T-cell (primary cell): ENCODE data around the gene IRX4. TPM values are rescaled to one million over a fixed set of nuclear protein-coding genes. Genes with fewer than 3 reads are reported as not detected.

Experiments used
- ATAC-seq, 4 experiments: fragments of 200-7000 bp in 3 of 4; fragments of 150-1000 bp in 1 of 4; cut with Tn5 transposase; replicated peaks in 1 of 4; 1 replicate in 3 of 4; 2 replicates in 1 of 4; pipeline ENCODE4 v1.10.0; 2021; ENCODE audit warnings: moderate library complexity in 3 of 4, mild to moderate bottlenecking in 2 of 4, moderate number of reproducible peaks in 1 of 4
- CTCF ChIA-PET, 2 donors: fragments of 300-600 bp; sonication (Branson Sonifier 250); formaldehyde crosslinking; loops; one replicate each; lab custom pipeline; 2022; ENCODE audit warnings: antibody characterized with exemption in 2 of 2; lab: Charles Lee
- POLR2A ChIA-PET, 2 donors: fragments of 300-600 bp; sonication (Branson Sonifier 250); formaldehyde crosslinking; loops; one replicate each; lab custom pipeline; 2022; ENCODE audit warnings: antibody characterized with exemption in 2 of 2; lab: Charles Lee
- DNase-seq, 35 experiments: peaks; one replicate each; pipeline versions ENCODE4 v3.0.0 to v3.0.0-alpha.2; 2013 to 2023
- H3K27ac ChIP-seq: one replicate; pipeline ENCODE4 v1.5.1; 2013; ENCODE audit warnings: low read length
- H3K27me3 ChIP-seq, 2 experiments: replicated peaks in 1 of 2; 1 replicate in 1 of 2; 2 replicates in 1 of 2; pipeline versions ENCODE4 v1.6.1 to v1.7.0; 2013; ENCODE audit warnings: low read length in 1 of 2, mixed read lengths in 1 of 2; ENCODE audit not compliant: control insufficient read depth in 2 of 2, insufficient read depth in 2 of 2; ENCODE audit errors: extremely low read depth in 1 of 2
- H3K36me3 ChIP-seq, 2 donors: 1 replicate in 1 of 2; 2 replicates in 1 of 2; pipeline versions ENCODE4 v1.6.1 to v1.7.0; 2013; ENCODE audit warnings: low read length in 1 of 2; ENCODE audit not compliant: control insufficient read depth in 2 of 2, insufficient read depth in 1 of 2; ENCODE audit errors: extremely low read depth in 1 of 2
- H3K4me1 ChIP-seq, 2 experiments: 1 replicate in 1 of 2; 2 replicates in 1 of 2; pipeline versions ENCODE4 v1.6.1 to v1.7.0; 2013; ENCODE audit warnings: low read length in 2 of 2, mixed read lengths in 1 of 2; ENCODE audit not compliant: insufficient read depth in 2 of 2, control insufficient read depth in 1 of 2; ENCODE audit errors: extremely low read depth in 1 of 2
- H3K4me3 ChIP-seq, 2 donors: 1 replicate in 1 of 2; 2 replicates in 1 of 2; pipeline versions ENCODE4 v1.5.1 to v1.7.0; 2013; ENCODE audit warnings: mild to moderate bottlenecking in 2 of 2, low read length in 1 of 2, moderate library complexity in 1 of 2; ENCODE audit not compliant: control insufficient read depth in 1 of 2; ENCODE audit errors: extremely low read depth in 1 of 2
- H3K9me3 ChIP-seq: 2 replicates; pipeline ENCODE4 v1.7.0; 2013
- H3K27ac Mint-ChIP-seq, 2 donors: one replicate each; pipeline ENCODE4 v1.8.0; 2020 to 2021; ENCODE audit warnings: mild to moderate bottlenecking in 2 of 2, mixed read lengths in 2 of 2
- H3K27me3 Mint-ChIP-seq, 2 donors: one replicate each; pipeline ENCODE4 v1.8.0; 2021 to 2022; ENCODE audit warnings: mixed read lengths in 2 of 2
- H3K36me3 Mint-ChIP-seq: one replicate; pipeline ENCODE4 v1.8.0; 2021; ENCODE audit warnings: mixed read lengths
- H3K4me1 Mint-ChIP-seq, 3 donors: one replicate each; pipeline ENCODE4 v1.8.0; 2020 to 2022; ENCODE audit warnings: mixed read lengths in 3 of 3, mild to moderate bottlenecking in 1 of 3
- H3K4me3 Mint-ChIP-seq, 3 donors: one replicate each; pipeline ENCODE4 v1.8.0; 2020 to 2022; ENCODE audit warnings: mild to moderate bottlenecking in 3 of 3, mixed read lengths in 3 of 3, moderate library complexity in 3 of 3
- H3K9me3 Mint-ChIP-seq, 3 donors: one replicate each; pipeline ENCODE4 v1.8.0; 2020 to 2022; ENCODE audit warnings: mixed read lengths in 3 of 3
- WGBS: methylation state at CpG from one replicate; pipeline ENCODE4 v1.1.5; 2013; ENCODE audit warnings: missing lambda C conversion rate; ENCODE audit not compliant: insufficient coverage; 5-methylcytosine and 5-hydroxymethylcytosine counted together
- total RNA-seq, 35 experiments: library from RNA in 6 of 35; stranded (reverse) in 6 of 35; fragments of 120-200 nt in 1 of 35; gene quantifications; one replicate each; pipeline versions ENCODE4 v1.2.1 to v1.2.4 and lab custom pipeline; 2013 to 2026

Gene IRX4
- total RNA-seq, 5 donors from 2014 or later (not counting 1 experiment from before 2014, with no cell fraction given): not detected

DNA sequence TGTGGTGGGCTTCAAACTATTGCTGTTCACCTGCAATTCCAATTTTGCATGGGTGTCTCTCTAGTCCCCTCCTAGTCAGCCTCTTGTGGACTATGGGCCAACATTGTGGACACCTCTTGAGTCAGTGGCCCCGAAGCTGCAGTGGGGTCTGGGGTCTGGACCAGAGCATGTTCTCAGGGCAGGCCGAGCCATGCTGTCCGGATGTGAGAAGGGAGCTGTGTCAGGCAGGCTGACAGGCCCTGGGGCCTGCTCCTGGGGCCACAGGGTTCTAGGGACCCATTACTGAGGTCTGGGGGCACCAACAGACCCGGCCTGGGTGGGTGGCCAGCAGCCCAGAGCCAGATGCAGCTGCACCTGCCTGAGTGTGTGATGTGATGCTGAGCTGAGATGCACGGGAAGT, 16.5 kb upstream of the IRX4 start:
- no peaks in the 10 kb centered on the region for H3K9me3 ChIP-seq
- 64% methylated on average over 5 of the region's 5 CpGs for WGBS
- no peak overlapping the region for H3K4me3 ChIP-seq
- no peak overlapping the region for H3K4me3 Mint-ChIP-seq
- H3K4me1 ChIP-seq: no peaks in the 10 kb centered on the region
- peaks cover 0 to 56% of the 10 kb centered on the region in 2 experiments for H3K27me3 ChIP-seq
- H3K4me1 Mint-ChIP-seq: no peaks in the 10 kb centered on the region
- no peaks in the 10 kb centered on the region for H3K36me3 Mint-ChIP-seq
- no peak overlapping the region for H3K27ac ChIP-seq
- ATAC-seq (no peak), DNase-seq (no peak)
- POLR2A ChIA-PET: no interaction called here
- peaks cover 0 to 8% (median 7%) of the 10 kb centered on the region in 3 donors for H3K9me3 Mint-ChIP-seq
- H3K27me3 Mint-ChIP-seq: peaks cover 47 to 51% of the 10 kb centered on the region in 2 donors
- H3K36me3 ChIP-seq: no peaks in the 10 kb centered on the region
- CTCF ChIA-PET: no interaction called here
- H3K27ac Mint-ChIP-seq: no peak overlapping the region

DNA sequence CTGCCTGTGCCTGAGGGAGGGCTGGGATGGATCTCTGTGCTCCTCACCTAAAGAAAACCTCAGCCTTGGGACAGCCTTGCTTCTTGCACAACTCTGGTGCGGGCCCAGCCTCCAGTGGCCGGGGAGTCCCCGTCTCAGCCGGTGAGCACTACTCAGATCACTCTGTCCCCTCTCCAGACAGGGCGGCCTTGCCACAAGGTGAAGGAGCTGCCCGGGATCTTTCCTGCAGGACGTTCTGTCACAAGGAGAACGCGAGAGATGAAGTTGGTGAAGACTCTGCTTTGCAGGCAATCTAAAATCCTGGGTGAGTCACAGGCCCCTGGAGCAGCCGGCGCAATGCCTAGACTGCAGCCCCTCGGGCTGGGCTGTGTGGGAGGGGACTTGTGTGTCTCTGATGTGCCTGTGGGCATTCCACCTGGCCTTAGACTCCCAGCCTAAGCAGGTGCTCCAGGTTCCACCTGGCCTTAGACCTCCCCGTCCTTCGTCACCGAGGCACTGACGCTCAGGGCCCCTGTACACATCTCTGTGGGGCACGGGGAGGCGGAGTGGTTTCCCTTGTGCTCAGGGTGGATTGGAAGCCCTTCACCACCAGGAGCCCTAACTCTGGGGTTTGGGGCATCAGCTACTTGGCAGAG, 15.2 kb upstream of the IRX4 start:
- DNase-seq: no peak
- no peak overlapping the region for H3K4me3 ChIP-seq
- CTCF ChIA-PET: no interaction called here
- H3K9me3 ChIP-seq: no peaks in the 10 kb centered on the region
- Mint-ChIP-seq H3K36me3 (no peaks in the 10 kb centered on the region), H3K9me3 (no peaks in the 10 kb centered on the region), H3K4me3 (no peak overlapping the region), H3K27ac (no peak overlapping the region), H3K27me3 (peaks cover 43% of the 10 kb centered on the region in 2 donors), H3K4me1 (no peaks in the 10 kb centered on the region)
- H3K27ac ChIP-seq: no peak overlapping the region
- peaks cover 2 to 55% of the 10 kb centered on the region in 2 experiments for H3K27me3 ChIP-seq
- POLR2A ChIA-PET: no interaction called here
- no peak for ATAC-seq
- no peaks in the 10 kb centered on the region for H3K4me1 ChIP-seq
- H3K36me3 ChIP-seq: no peaks in the 10 kb centered on the region
- WGBS: 76% methylated on average over 14 of the region's 18 CpGs

DNA sequence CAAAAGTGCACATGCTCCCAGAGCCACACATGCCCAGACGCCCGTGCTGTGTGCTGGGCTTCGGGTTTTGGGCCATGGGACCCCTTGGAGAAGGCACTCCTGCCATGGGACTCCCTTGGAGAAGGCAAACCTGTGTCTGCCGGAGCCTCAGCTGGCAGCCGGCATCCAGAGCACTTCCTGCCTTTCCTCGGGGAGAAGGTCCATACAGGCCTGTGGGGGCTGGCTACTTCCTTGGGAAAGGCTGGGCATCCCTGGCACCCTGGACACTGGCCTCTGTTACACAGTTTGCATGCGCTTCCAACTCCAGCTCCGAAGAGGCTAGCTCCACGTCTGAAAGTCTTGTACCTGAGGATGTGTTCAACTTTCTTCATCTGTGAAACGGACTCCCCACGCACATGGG, 14.7 kb upstream of the IRX4 start:
- no peaks in the 10 kb centered on the region for H3K9me3 Mint-ChIP-seq
- no peak overlapping the region for H3K27ac ChIP-seq
- no peaks in the 10 kb centered on the region for H3K36me3 ChIP-seq
- no peak overlapping the region for H3K4me3 Mint-ChIP-seq
- no peak for ATAC-seq
- no peaks in the 10 kb centered on the region for H3K4me1 ChIP-seq
- H3K27ac Mint-ChIP-seq: no peak overlapping the region
- H3K27me3 Mint-ChIP-seq: peaks cover 41 to 46% of the 10 kb centered on the region in 2 donors
- H3K36me3 Mint-ChIP-seq: no peaks in the 10 kb centered on the region
- DNase-seq: no peak
- no peak overlapping the region for H3K4me3 ChIP-seq
- no peaks in the 10 kb centered on the region for H3K9me3 ChIP-seq
- ChIA-PET POLR2A (no interaction called here), CTCF (no interaction called here)
- WGBS: 57% methylated on average over 9 of the region's 11 CpGs
- no peaks in the 10 kb centered on the region for H3K4me1 Mint-ChIP-seq
- H3K27me3 ChIP-seq: peaks cover 2 to 54% of the 10 kb centered on the region in 2 experiments

DNA sequence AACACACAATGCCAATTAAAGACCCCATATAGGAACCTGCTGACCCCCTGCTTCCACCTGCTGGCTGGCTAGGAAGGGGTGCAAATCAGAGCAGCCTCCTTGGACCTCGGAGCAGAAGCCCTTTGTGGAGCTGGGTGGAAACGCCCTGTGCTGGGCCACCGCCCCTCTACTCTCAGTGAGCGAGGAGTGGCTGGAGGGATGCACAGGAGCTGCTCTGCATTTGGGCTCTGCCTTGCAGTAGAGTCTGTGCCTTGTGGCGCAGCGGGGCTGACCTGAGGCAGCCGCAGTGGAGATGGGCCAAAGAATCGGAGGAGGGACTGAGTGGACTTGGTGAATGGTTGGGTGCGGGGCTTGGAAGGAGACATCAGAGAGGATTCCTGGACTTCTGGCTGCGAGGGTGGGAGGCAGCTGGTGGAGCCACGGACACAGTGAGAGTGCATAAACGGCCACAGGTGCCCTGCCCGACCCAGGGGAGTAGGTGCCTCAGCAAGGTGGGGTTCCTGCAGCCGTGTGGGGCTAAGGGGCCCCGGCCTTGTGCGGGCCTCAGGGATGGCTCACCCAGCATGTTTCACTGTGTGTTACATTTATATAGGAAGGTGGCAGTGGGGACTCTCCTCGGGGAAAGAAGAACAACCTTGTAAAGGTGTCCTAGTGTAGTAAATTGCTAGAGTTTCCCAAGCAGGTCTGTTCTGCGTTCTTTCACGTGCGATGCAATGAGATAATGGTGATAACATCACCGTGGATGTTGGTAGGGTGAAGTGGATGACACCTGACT, 14.1 kb upstream of the IRX4 start:
- H3K4me3 Mint-ChIP-seq: no peak overlapping the region
- no peak overlapping the region for H3K4me3 ChIP-seq
- H3K27ac Mint-ChIP-seq: no peak overlapping the region
- ChIA-PET CTCF (no interaction called here), POLR2A (no interaction called here)
- H3K36me3 ChIP-seq: no peaks in the 10 kb centered on the region
- DNase-seq: no peak
- H3K4me1 ChIP-seq: no peaks in the 10 kb centered on the region
- H3K36me3 Mint-ChIP-seq: no peaks in the 10 kb centered on the region
- peaks cover 39 to 42% of the 10 kb centered on the region in 2 donors for H3K27me3 Mint-ChIP-seq
- H3K27me3 ChIP-seq: peaks cover 2 to 53% of the 10 kb centered on the region in 2 experiments
- WGBS: 67% methylated on average over 18 of the region's 21 CpGs
- H3K27ac ChIP-seq: no peak overlapping the region
- ATAC-seq: no peak
- H3K4me1 Mint-ChIP-seq: no peaks in the 10 kb centered on the region
- H3K9me3 ChIP-seq: no peaks in the 10 kb centered on the region
- no peaks in the 10 kb centered on the region for H3K9me3 Mint-ChIP-seq

DNA sequence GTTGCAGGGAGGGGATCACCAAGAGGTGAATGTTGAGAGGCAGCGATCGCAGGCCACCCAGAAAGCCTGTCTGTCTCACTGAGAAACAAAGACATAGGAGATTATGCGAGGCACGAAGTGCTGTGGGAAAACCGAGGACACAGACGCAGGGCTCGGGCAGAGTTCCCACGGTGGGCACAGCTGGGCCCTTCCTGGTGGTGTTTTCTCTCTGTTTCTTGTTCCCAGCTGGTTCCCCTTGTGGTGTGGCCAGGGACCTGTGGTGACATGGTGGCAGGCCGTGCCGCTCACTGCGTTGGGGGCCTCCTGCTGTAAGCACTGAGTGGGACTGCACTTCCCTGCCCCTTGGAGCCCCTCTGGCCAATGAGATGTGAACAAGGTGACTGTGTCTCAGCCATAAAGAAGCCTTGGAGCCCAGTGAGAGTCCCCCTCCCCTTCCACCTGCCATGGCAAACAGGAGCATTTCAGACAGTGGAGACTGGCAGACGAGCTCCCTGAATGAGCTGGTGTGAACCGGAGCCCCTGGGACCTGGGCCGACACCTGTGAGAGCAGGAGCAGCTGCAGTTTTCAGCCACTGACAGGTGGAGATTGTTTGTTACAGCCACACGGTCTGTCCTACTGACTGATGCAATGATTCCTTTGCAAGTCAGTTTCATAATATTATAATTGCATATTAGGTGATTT, 13.2 kb upstream of the IRX4 start:
- H3K36me3 ChIP-seq: no peaks in the 10 kb centered on the region
- H3K9me3 ChIP-seq: no peaks in the 10 kb centered on the region
- Mint-ChIP-seq H3K4me3 (no peak overlapping the region), H3K36me3 (no peaks in the 10 kb centered on the region), H3K4me1 (no peaks in the 10 kb centered on the region), H3K27ac (no peak overlapping the region), H3K9me3 (no peaks in the 10 kb centered on the region), H3K27me3 (peaks cover 35 to 39% of the 10 kb centered on the region in 2 donors)
- no peaks in the 10 kb centered on the region for H3K4me1 ChIP-seq
- no peak overlapping the region for H3K27ac ChIP-seq
- peaks cover 2 to 52% of the 10 kb centered on the region in 2 experiments for H3K27me3 ChIP-seq
- WGBS: 69% methylated on average over 13 of the region's 15 CpGs
- no peak overlapping the region for H3K4me3 ChIP-seq
- DNase-seq (no peak), ATAC-seq (no peak)
- ChIA-PET CTCF (no interaction called here), POLR2A (no interaction called here)

DNA sequence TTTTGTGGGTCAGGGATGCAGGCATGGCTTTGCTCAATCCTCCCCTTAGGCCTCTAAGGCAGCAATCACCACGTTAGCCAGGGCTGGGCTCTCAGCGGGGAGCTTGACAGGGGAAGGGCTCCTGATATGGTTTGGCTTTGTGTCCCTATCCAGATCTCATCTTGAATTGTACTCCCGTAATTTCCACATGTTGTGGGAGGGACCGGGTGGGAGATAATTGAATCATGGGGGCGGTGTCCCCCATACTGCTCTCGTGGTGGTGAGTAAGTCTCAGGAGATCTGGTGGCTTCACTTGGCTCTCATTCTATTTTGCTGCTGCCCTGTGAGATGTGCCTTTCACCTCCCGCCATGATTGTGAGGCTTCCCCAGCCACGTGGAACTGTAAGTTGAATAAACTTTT, 11.5 kb upstream of the IRX4 start:
- WGBS: 42% methylated on average over 3 of the region's 8 CpGs
- Histone ChIP-seq H3K36me3 (no peaks in the 10 kb centered on the region), H3K4me3 (no peak overlapping the region), H3K9me3 (no peaks in the 10 kb centered on the region), H3K27me3 (peaks cover 6 to 56% of the 10 kb centered on the region in 2 experiments), H3K4me1 (no peaks in the 10 kb centered on the region), H3K27ac (no peak overlapping the region)
- Mint-ChIP-seq H3K36me3 (no peaks in the 10 kb centered on the region), H3K4me1 (no peaks in the 10 kb centered on the region), H3K4me3 (no peak overlapping the region), H3K27me3 (peaks cover 33 to 47% of the 10 kb centered on the region in 2 donors), H3K27ac (no peak overlapping the region), H3K9me3 (no peaks in the 10 kb centered on the region)
- DNase-seq (no peak), ATAC-seq (no peak)
- POLR2A ChIA-PET: no interaction called here
- CTCF ChIA-PET: no interaction called here
